GM19328 (cell line): ENCODE data around the gene MVP.
"Not testable (repeated sequence)": the region's sequence is repeated elsewhere in the genome, so short reads cannot be mapped to it uniquely, and the experiment has no call there.

Experiments
- ATAC-seq: cut with Tn5 transposase; IDR thresholded peaks from one replicate; pipeline ENCODE4 v1.9.1; 2021; ENCODE audit warnings: mild to moderate bottlenecking, moderate library complexity; ENCODE audit not compliant: unreplicated experiment

The MVP gene

GRCh38 chr16:29868396-29869009, 48.2 kb downstream of the MVP start:
- no peak for ATAC-seq

- not testable (repeated sequence) for ATAC-seq
Measured at GRCh38 chr16:29869067-29869466, 48.8 kb downstream of the MVP start.

GRCh38 chr16:29871822-29872546, 51.7 kb downstream of the MVP start:
- no peak for ATAC-seq

DNA sequence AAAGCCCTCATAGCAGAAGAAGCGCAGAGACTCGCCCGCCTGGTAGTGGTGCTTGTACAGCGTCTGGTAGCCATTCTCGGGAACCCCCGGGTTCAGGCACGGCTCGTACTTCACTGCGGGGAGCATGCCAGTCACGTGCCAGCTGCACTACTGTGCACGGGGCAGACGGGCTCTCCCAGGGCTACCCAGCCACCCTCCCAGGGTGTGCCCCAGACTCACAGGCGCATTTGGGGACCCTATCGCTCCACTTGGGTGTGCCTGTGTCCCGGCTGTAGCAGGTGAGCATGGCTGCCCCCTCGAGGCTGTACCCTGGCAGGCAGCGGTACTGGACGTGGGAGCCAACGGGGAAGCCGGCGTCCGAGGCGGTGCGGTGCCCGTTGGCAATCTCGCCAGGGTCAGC, 53.1 kb downstream of the MVP start:
- ATAC-seq: no peak

DNA sequence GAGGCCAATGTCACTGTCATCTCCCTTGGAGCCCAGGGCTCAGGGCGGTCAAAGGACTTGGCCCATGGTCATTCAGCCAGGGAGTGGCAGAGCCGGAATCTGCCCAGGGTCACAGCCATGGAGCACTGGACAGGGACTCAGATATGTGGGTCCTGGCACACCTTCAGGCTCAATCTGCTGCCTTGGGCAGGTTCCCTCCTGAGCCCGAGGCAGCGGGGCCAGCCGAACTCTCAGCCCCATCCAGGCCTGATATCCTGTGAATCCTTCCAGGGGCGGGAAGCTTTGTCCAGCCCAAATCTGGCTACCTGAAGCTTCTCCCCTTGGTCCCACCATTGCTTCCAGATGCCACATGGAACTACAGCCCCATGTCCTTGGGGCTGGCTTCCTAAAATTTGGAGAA, 54.9 kb downstream of the MVP start:
- ATAC-seq: no peak

- ATAC-seq: no peak
Measured at GRCh38 chr16:29876217-29876593, 55.9 kb downstream of the MVP start.

GRCh38 chr16:29876594-29877249, 56.5 kb downstream of the MVP start:
- ATAC-seq: no peak

GRCh38 chr16:29877266-29877961, 57.2 kb downstream of the MVP start:
- ATAC-seq: no peak

- no peak for ATAC-seq
Measured at GRCh38 chr16:29878172-29878571, 57.9 kb downstream of the MVP start.

DNA sequence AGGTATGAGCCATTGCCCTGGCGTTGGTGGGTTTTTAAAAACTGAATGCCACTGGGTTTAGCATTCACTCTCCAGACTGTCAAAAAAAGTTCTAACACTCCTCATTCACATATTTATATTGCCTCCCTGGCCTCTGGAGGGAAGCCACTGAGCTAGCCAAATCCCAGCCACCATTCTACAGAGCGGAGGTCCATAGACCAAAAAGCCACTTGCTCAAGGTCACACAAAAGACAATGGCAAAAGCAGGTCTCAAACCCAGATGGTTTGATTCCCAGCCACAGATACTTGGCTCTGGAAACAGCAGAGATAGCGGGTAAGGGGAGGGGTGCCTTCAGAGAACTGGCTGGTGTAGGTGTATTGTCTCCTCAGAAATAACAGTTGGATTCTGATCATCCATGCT, 60.8 kb downstream of the MVP start:
- no peak for ATAC-seq

- no peak for ATAC-seq
Measured at GRCh38 chr16:29883987-29884386, 63.7 kb downstream of the MVP start.

GRCh38 chr16:29889372-29889771, 69.1 kb downstream of the MVP start:
- not testable (repeated sequence) for ATAC-seq

GRCh38 chr16:29891525-29892457, 71.5 kb downstream of the MVP start:
- no peak for ATAC-seq

GRCh38 chr16:29892458-29892813, 72.2 kb downstream of the MVP start:
- no peak for ATAC-seq

DNA sequence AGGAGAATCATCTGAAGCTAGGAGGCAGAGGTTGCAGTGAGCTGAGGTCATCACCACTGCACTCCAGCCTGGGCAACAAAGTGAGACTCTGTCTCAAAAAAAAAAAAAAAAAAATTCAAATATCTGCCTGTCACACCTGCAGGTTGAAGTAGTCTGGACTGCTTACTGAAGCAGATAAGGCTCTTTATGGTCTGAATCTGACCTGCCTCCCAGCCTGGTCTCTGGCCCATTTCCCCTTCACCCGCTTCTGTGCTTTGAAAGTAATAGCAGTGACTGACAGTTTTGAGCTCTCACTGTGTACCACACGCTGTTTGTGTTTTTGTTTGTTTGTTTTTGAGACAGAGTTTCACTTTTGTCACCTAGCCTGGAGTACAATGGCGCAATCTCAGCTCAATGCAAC, 73.3 kb downstream of the MVP start:
- no peak for ATAC-seq

GRCh38 chr16:29894352-29894751, 74.1 kb downstream of the MVP start:
- no peak for ATAC-seq

GRCh38 chr16:29896841-29897240, 76.6 kb downstream of the MVP start:
- no peak for ATAC-seq

GRCh38 chr16:29897333-29897732, 77.1 kb downstream of the MVP start:
- ATAC-seq: no peak
